Upper lobe of right lung (tissue), 1 donor: ENCODE data around the gene OTOP3. TPM values are rescaled to one million over a fixed set of nuclear protein-coding genes. Genes with fewer than 3 reads are reported as not detected.

Experiments
- ATAC-seq: fragments of 200-7000 bp; cut with Tn5 transposase; one replicate; pipeline ENCODE4 v1.9.1; 2020; ENCODE audit warnings: mild to moderate bottlenecking, moderate library complexity
- DNase-seq: peaks from one replicate; pipeline ENCODE4 v3.0.0-alpha.2; 2020
- H3K27ac ChIP-seq: fragments of 200-600 bp; one replicate; pipeline ENCODE4 v1.8.0; 2022
- H3K27me3 ChIP-seq: fragments of 200-600 bp; one replicate; pipeline ENCODE4 v1.8.0; 2022; ENCODE audit warnings: mild to moderate bottlenecking
- H3K36me3 ChIP-seq: fragments of 200-600 bp; one replicate; pipeline ENCODE4 v1.8.0; 2022
- H3K4me1 ChIP-seq: fragments of 200-600 bp; one replicate; pipeline ENCODE4 v1.8.0; 2022
- H3K4me3 ChIP-seq: fragments of 200-600 bp; one replicate; pipeline ENCODE4 v1.8.0; 2022; ENCODE audit warnings: mild to moderate bottlenecking
- H3K9me3 ChIP-seq: fragments of 200-600 bp; one replicate; pipeline ENCODE4 v1.8.0; 2022
- CTCF ChIP-seq: fragments of 200-600 bp; IDR thresholded peaks from one replicate; pipeline ENCODE4 v1.8.0; 2022; ENCODE audit warnings: antibody characterized with exemption
- intact Hi-C: fragments of 100-400 bp; cut with DNase I; formaldehyde crosslinking; loops from one replicate; pipeline ENCODE4 v1.11.0; 2022
- total RNA-seq: library from RNA; stranded (reverse); fragmentation: NEBNext Ultra II Directional; extraction: Animal tissue kit (Norgen Biotek cat#: 25700); gene quantifications from one replicate; pipeline ENCODE4 v1.2.1, GENCODE V29; 2021
- donor health status: DM: no; HTN: yes; CAD: no; lungs with severe emphysema.

The OTOP3 gene
- total RNA-seq, 1 donor from 2014 or later: not detected

- H3K36me3 ChIP-seq: no peaks in the 10 kb centered on the region
- H3K27ac ChIP-seq: no peak overlapping the region
- no peaks in the 10 kb centered on the region for H3K9me3 ChIP-seq
- intact Hi-C loops: no loop called here
- H3K4me1 ChIP-seq: no peaks in the 10 kb centered on the region
- no peak for ATAC-seq
- no peak for TF ChIP-seq CTCF
- no peak for DNase-seq
- H3K27me3 ChIP-seq: peaks cover 75% of the 10 kb centered on the region
- no peak overlapping the region for H3K4me3 ChIP-seq
Observed at GRCh38 chr17:74938194-74938950, 2.7 kb downstream of the OTOP3 start.

DNA sequence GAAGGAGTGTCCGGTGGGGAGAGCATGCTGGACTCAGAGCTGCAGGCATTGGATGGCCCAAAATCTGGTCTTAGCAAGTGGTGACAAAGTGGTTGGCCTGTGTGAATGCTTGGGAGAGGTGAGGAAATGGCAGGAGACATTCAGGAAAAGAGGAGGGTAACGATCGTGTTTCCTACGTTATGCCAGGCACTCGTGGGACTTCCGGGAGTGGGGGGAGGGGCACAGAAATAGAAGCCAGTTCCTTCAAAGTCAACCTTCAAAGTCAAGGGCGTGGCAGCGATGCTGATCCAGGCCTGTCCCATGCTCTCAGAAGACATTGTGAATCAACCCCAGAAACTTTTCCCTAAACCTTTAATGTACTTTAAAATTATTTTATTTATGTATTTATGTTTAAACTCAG is 3.8 kb downstream of the OTOP3 start:
- Histone ChIP-seq H3K36me3 (no peaks in the 10 kb centered on the region), H3K27ac (no peak overlapping the region), H3K4me1 (no peaks in the 10 kb centered on the region), H3K4me3 (no peak overlapping the region), H3K9me3 (no peaks in the 10 kb centered on the region), H3K27me3 (peaks cover 68% of the 10 kb centered on the region)
- ATAC-seq (no peak), DNase-seq (no peak)
- no peak for TF ChIP-seq CTCF
- intact Hi-C loops: no loop called here

DNA sequence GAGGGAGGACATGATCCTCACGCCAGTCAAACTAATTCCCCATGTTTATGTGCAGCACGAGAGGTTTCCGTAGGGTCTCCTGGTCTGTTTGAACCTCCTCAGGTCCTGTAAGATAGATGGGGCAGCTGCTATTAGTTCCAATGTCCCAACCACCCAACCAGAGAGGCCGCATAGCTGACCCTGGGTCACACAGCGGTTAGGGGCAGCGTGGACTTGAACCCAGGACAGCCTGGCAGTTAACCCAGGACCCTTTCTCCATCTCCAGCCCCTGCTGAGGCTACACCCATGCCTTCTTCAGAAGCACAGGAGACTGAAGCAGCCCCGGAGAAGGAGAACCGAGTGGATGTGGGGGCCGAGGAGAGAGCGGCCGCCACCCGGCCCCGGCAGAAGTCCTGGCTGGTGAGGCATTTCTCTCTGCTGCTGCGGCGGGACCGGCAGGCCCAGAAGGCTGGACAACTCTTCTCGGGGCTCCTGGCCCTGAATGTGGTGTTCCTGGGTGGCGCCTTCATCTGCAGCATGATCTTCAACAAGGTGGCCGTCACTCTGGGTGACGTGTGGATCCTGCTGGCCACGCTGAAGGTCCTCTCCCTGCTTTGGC is 5.5 kb downstream of the OTOP3 start:
- intact Hi-C loops: no loop called here
- no peak for ATAC-seq
- no peak for TF ChIP-seq CTCF
- DNase-seq: no peak
- Histone ChIP-seq H3K4me1 (no peaks in the 10 kb centered on the region), H3K4me3 (no peak overlapping the region), H3K27me3 (peaks cover 62% of the 10 kb centered on the region), H3K27ac (no peak overlapping the region), H3K36me3 (no peaks in the 10 kb centered on the region), H3K9me3 (no peaks in the 10 kb centered on the region)

- DNase-seq (no peak), ATAC-seq (no peak)
- no peaks in the 10 kb centered on the region for H3K36me3 ChIP-seq
- H3K27me3 ChIP-seq: peaks cover 38% of the 10 kb centered on the region
- TF ChIP-seq CTCF: no peak
- H3K27ac ChIP-seq: no peak overlapping the region
- intact Hi-C loops: no loop called here
- no peaks in the 10 kb centered on the region for H3K4me1 ChIP-seq
- no peak overlapping the region for H3K4me3 ChIP-seq
- H3K9me3 ChIP-seq: no peaks in the 10 kb centered on the region
Observed at GRCh38 chr17:74943808-74944522, 8.3 kb downstream of the OTOP3 start.

DNA sequence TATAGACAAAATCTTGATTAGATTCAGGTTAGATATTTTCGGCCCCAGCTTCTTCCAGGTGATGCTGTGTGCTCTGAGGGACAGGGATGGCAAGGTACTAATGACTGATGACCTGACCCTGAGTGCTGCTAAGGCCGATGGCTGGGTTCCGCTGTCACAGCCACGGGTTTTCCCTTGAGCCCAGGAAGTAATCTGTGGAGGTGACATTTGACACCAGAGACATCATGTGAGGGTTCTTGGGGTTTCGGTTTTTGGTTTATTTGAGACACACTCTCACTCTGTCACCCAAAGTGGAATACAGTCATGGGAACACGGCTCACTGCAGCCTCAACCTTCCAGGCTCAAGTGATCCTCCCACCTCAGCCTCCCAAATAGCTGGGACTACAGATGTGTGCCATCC is 9.8 kb downstream of the OTOP3 start:
- ATAC-seq: no peak
- no peaks in the 10 kb centered on the region for H3K4me1 ChIP-seq
- no peak for DNase-seq
- H3K36me3 ChIP-seq: no peaks in the 10 kb centered on the region
- no peak overlapping the region for H3K4me3 ChIP-seq
- no peak for TF ChIP-seq CTCF
- intact Hi-C loops: no loop called here
- no peaks in the 10 kb centered on the region for H3K9me3 ChIP-seq
- H3K27ac ChIP-seq: no peak overlapping the region
- peaks cover 35% of the 10 kb centered on the region for H3K27me3 ChIP-seq
